ENCODE results near the gene EPHB1.

EPHB1 gene

GRCh38 chr3:134822090-134822489 lies 27.0 kb downstream of the EPHB1 start:
- no peak for TF ChIP-seq CTCF (IDR thresholded peaks at IDR 0.05)
- Histone ChIP-seq H3K4me3 (ENCODE audit: low read depth in 1 of 2, low read length in 1 of 2) (no peak overlapping the region), H3K27ac (no peak overlapping the region), H3K9me3 (no peaks in the 10 kb centered on the region), H3K4me1 (ENCODE audit: control insufficient read depth in 1 of 2, insufficient read depth in 1 of 2, low read depth in 1 of 2, low read length in 1 of 2) (no peaks in the 10 kb centered on the region), H3K36me3 (no peaks in the 10 kb centered on the region), H3K27me3 (no peaks in the 10 kb centered on the region)

- Histone ChIP-seq H3K36me3 (no peaks in the 10 kb centered on the region), H3K9me3 (no peaks in the 10 kb centered on the region), H3K4me3 (ENCODE audit: low read depth in 1 of 2, low read length in 1 of 2) (no peak overlapping the region), H3K27ac (no peak overlapping the region), H3K4me1 (ENCODE audit: control insufficient read depth in 1 of 2, insufficient read depth in 1 of 2, low read depth in 1 of 2, low read length in 1 of 2) (no peaks in the 10 kb centered on the region), H3K27me3 (no peaks in the 10 kb centered on the region)
- no peak for TF ChIP-seq CTCF (IDR thresholded peaks at IDR 0.05)
Observed at GRCh38 chr3:134823679-134824078, 28.6 kb downstream of the EPHB1 start.

- H3K4me3 ChIP-seq (ENCODE audit: low read depth in 1 of 2, low read length in 1 of 2) = no peak overlapping the region
- H3K27me3 ChIP-seq = no peaks in the 10 kb centered on the region
- TF ChIP-seq CTCF (IDR thresholded peaks at IDR 0.05) = no peak
Observed at GRCh38 chr3:134824791-134825190, 29.7 kb downstream of the EPHB1 start.

GRCh38 chr3:134827213-134827612 lies 32.2 kb downstream of the EPHB1 start:
- Histone ChIP-seq H3K9me3 (no peaks in the 10 kb centered on the region), H3K36me3 (no peaks in the 10 kb centered on the region), H3K27me3 (no peaks in the 10 kb centered on the region), H3K4me3 (ENCODE audit: low read depth in 1 of 2, low read length in 1 of 2) (no peak overlapping the region), H3K4me1 (ENCODE audit: control insufficient read depth in 1 of 2, insufficient read depth in 1 of 2, low read depth in 1 of 2, low read length in 1 of 2) (no peaks in the 10 kb centered on the region), H3K27ac (no peak overlapping the region)
- TF ChIP-seq CTCF (IDR thresholded peaks at IDR 0.05) = no peak

More at GRCh38 chr3:134824791-134825190, 29.7 kb downstream of the EPHB1 start:
- no peaks in the 10 kb centered on the region for H3K9me3 ChIP-seq
- no peaks in the 10 kb centered on the region for H3K36me3 ChIP-seq
- no peaks in the 10 kb centered on the region for H3K4me1 ChIP-seq (ENCODE audit: control insufficient read depth in 1 of 2, insufficient read depth in 1 of 2, low read depth in 1 of 2, low read length in 1 of 2)
- no peak overlapping the region for H3K27ac ChIP-seq

GRCh38 chr3:134829721-134830120 lies 34.7 kb downstream of the EPHB1 start:
- H3K27me3 ChIP-seq = peaks cover 14% of the 10 kb centered on the region
- no peak overlapping the region for H3K27ac ChIP-seq
- no peaks in the 10 kb centered on the region for H3K36me3 ChIP-seq
- H3K9me3 ChIP-seq = no peaks in the 10 kb centered on the region
- no peaks in the 10 kb centered on the region for H3K4me1 ChIP-seq (ENCODE audit: control insufficient read depth in 1 of 2, insufficient read depth in 1 of 2, low read depth in 1 of 2, low read length in 1 of 2)
- no peak overlapping the region for H3K4me3 ChIP-seq (ENCODE audit: low read depth in 1 of 2, low read length in 1 of 2)
- no peak for TF ChIP-seq CTCF (IDR thresholded peaks at IDR 0.05)

- peaks cover 24% of the 10 kb centered on the region for H3K27me3 ChIP-seq
- H3K27ac ChIP-seq = no peak overlapping the region
- no peaks in the 10 kb centered on the region for H3K4me1 ChIP-seq (ENCODE audit: control insufficient read depth in 1 of 2, insufficient read depth in 1 of 2, low read depth in 1 of 2, low read length in 1 of 2)
- no peak for TF ChIP-seq CTCF (IDR thresholded peaks at IDR 0.05)
- no peaks in the 10 kb centered on the region for H3K9me3 ChIP-seq
- no peaks in the 10 kb centered on the region for H3K36me3 ChIP-seq
- no peak overlapping the region for H3K4me3 ChIP-seq (ENCODE audit: low read depth in 1 of 2, low read length in 1 of 2)
Observed at GRCh38 chr3:134832585-134832984, 37.5 kb downstream of the EPHB1 start.

Data from neutrophil (primary cell).